GM23248 (cell line): ENCODE data around the gene MAP3K1.

ENCODE experiments used
- EZH2 ChIP-seq: fragments of 200-600 bp; sonication (generic); IDR thresholded peaks from 2 replicates; pipeline ENCODE4 v1.6.1; 2018; ENCODE audit warnings: antibody characterized with exemption, mild to moderate bottlenecking; ENCODE audit not compliant: insufficient read depth, poor library complexity, severe bottlenecking
- EZH2phosphoT487 ChIP-seq: fragments of 200-600 bp; sonication (generic); IDR thresholded peaks from 2 replicates; pipeline ENCODE4 v1.6.1; 2018; ENCODE audit warnings: antibody characterized with exemption, moderate library complexity, mild to moderate bottlenecking, low read depth; ENCODE audit not compliant: insufficient read depth

- TF ChIP-seq EZH2phosphoT487 (no peak), EZH2 (no peak)
Observed at GRCh38 chr5:56900858-56901578, 85.7 kb downstream of the MAP3K1 start.
